ENCODE results near the gene FTH1. TPM values are rescaled to one million over a fixed set of nuclear protein-coding genes. Genes with fewer than 3 reads are reported as not detected.
A peak's percentile ranks its signal among the peaks of the same experiment; 100 is the strongest.

Gene FTH1
- total and polyA plus RNA-seq, 2 of the 13 experiments (the other 11 are each of a cell fraction or from before 2014, with no cell fraction given): 607 to 760 TPM

GRCh38 chr11:61967924-61968757 lies 707 bp upstream of the FTH1 start (continued):
- TF ChIP-seq REST (IDR thresholded peaks at IDR 0.05; ENCODE audit: borderline replicate concordance in 1 of 2, low read depth in 1 of 2, low read length in 2 of 2): no peak
- peak; percentile 67; the same call in 1 of the 2 replicates for TF ChIP-seq PCBP1 (IDR thresholded peaks at IDR 0.05; ENCODE audit: borderline replicate concordance, low read depth, low read length)
- TF ChIP-seq ZNF431 (CRISPR knock-in tag; IDR thresholded peaks at IDR 0.05; ENCODE audit: borderline replicate concordance, low read depth): 0 out of 2 replicates have a peak, but pooled peaks have one; percentile 2
- TF ChIP-seq NONO (IDR thresholded peaks at IDR 0.05): no peak
- TF ChIP-seq NONO (CRISPR knock-in tag; conservative IDR thresholded peaks at IDR 0.05): 0 out of 2 replicates have a peak, but pooled peaks have one; percentile 3
- TF ChIP-seq, protein P1, sequence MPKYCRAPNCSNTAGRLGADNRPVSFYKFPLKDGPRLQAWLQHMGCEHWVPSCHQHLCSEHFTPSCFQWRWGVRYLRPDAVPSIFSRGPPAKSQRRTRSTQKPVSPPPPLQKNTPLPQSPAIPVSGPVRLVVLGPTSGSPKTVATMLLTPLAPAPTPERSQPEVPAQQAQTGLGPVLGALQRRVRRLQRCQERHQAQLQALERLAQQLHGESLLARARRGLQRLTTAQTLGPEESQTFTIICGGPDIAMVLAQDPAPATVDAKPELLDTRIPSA (CRISPR knock-in tag; IDR thresholded peaks at IDR 0.05; ENCODE audit: borderline replicate concordance): 0 out of 2 replicates have a peak, but pooled peaks have one; percentile 18
- no peak for TF ChIP-seq ZSCAN20 (CRISPR knock-in tag; IDR thresholded peaks at IDR 0.05; ENCODE audit: borderline replicate concordance)
- TF ChIP-seq ZNF263 (CRISPR knock-in tag; IDR thresholded peaks at IDR 0.05): no peak
- no peak for TF ChIP-seq NR2C2 (CRISPR knock-in tag; IDR thresholded peaks at IDR 0.05; ENCODE audit: borderline replicate concordance)
- no peak for TF ChIP-seq ZNF713 (CRISPR knock-in tag; IDR thresholded peaks at IDR 0.05)
- TF ChIP-seq, protein P2, sequence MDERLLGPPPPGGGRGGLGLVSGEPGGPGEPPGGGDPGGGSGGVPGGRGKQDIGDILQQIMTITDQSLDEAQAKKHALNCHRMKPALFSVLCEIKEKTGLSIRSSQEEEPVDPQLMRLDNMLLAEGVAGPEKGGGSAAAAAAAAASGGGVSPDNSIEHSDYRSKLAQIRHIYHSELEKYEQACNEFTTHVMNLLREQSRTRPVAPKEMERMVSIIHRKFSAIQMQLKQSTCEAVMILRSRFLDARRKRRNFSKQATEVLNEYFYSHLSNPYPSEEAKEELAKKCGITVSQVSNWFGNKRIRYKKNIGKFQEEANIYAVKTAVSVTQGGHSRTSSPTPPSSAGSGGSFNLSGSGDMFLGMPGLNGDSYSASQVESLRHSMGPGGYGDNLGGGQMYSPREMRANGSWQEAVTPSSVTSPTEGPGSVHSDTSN (CRISPR knock-in tag; IDR thresholded peaks at IDR 0.05): no peak
- no peak for TF ChIP-seq GATAD2A (CRISPR knock-in tag; IDR thresholded peaks at IDR 0.05)
- TF ChIP-seq JARID2 (CRISPR knock-in tag; IDR thresholded peaks at IDR 0.05; ENCODE audit: insufficient replicate concordance): peak; percentile 24

Measured in HepG2 (cell line).